ENCODE measurements around the gene PRXL2B. TPM values are rescaled to one million over a fixed set of nuclear protein-coding genes. Genes with fewer than 3 reads are reported as not detected.

Gene PRXL2B
- total and polyA plus RNA-seq, 12 donors, result 3.7 to 12.0 (median 5.4) TPM

DNA sequence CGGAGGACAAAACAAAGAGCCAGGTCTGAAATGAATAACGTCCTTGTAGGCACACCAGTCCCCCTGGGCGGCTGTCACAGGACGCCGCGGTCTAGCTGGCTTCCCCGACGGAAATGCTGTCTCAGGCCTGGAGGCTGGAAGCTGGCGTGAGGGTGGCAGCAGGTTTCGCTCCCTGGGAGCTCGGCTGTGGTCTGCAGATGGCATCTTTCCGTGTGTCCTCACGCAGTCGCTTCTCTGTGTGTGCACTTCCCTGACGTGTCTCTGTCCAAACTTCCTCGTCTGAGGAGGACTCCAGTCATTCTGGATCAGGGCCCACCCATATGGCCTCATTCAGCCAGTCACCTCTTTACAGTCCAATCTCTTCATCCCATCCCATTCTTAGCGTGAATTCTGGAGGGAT, 16.2 kb upstream of the PRXL2B start:
- H3K27me3 ChIP-seq, result peaks cover 0 to 13% (median 0%) of the 10 kb centered on the region in 7 donors
- H3K4me1 ChIP-seq, result peaks cover 0 to under 1% (median 0%) of the 10 kb centered on the region in 9 donors
- WGBS, 2 donors, result 88 to 89% methylated on average over 17 of the region's 17 CpGs
- no peak overlapping the region for H3K27ac ChIP-seq
- TF ChIP-seq, protein P1, sequence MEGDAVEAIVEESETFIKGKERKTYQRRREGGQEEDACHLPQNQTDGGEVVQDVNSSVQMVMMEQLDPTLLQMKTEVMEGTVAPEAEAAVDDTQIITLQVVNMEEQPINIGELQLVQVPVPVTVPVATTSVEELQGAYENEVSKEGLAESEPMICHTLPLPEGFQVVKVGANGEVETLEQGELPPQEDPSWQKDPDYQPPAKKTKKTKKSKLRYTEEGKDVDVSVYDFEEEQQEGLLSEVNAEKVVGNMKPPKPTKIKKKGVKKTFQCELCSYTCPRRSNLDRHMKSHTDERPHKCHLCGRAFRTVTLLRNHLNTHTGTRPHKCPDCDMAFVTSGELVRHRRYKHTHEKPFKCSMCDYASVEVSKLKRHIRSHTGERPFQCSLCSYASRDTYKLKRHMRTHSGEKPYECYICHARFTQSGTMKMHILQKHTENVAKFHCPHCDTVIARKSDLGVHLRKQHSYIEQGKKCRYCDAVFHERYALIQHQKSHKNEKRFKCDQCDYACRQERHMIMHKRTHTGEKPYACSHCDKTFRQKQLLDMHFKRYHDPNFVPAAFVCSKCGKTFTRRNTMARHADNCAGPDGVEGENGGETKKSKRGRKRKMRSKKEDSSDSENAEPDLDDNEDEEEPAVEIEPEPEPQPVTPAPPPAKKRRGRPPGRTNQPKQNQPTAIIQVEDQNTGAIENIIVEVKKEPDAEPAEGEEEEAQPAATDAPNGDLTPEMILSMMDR (IDR thresholded peaks at IDR 0.05), result no peak
- no peak overlapping the region for H3K4me3 ChIP-seq
- no peaks in the 10 kb centered on the region for H3K36me3 ChIP-seq
- no peak for DNase-seq
- intact Hi-C loops (cut with DNase I), result no loop called here
- no peak for ATAC-seq
- peaks cover 0 to 11% (median 0%) of the 10 kb centered on the region in 11 donors for H3K9me3 ChIP-seq

DNA sequence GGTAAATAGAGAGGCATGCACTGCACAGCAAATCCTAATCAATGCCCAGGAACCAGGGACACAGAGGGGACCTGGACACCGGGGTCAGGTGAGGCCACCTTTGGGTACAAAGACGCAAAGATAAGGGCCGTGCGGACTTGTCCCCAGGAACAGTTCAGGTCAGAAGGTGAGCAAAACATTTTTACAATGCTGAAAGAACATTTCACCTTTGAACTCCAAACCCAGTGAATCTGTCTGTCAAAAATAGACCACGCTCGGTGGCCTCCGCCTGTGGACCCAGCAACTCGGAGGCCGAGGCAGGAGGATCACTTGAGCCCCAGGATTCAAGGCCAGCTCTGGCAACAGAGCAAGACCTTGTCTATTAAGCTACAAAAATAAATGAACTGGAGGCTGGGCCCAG, 15.2 kb upstream of the PRXL2B start:
- H3K4me1 ChIP-seq, result peaks cover 3 to 10% (median 9%) of the 10 kb centered on the region in 9 donors
- TF ChIP-seq, protein P1 (IDR thresholded peaks at IDR 0.05), result no peak
- H3K36me3 ChIP-seq, result no peaks in the 10 kb centered on the region
- H3K9me3 ChIP-seq, result peaks cover 0 to 11% (median 0%) of the 10 kb centered on the region in 11 donors
- ATAC-seq (no peak), DNase-seq (no peak)
- H3K27ac ChIP-seq, result no peak overlapping the region
- H3K4me3 ChIP-seq, result no peak overlapping the region
- WGBS, 2 donors, result 90 to 96% methylated on average over 9 of the region's 9 CpGs
- intact Hi-C loops (cut with DNase I), result no loop called here
- H3K27me3 ChIP-seq, result peaks cover 0 to 12% (median 0%) of the 10 kb centered on the region in 7 donors

DNA sequence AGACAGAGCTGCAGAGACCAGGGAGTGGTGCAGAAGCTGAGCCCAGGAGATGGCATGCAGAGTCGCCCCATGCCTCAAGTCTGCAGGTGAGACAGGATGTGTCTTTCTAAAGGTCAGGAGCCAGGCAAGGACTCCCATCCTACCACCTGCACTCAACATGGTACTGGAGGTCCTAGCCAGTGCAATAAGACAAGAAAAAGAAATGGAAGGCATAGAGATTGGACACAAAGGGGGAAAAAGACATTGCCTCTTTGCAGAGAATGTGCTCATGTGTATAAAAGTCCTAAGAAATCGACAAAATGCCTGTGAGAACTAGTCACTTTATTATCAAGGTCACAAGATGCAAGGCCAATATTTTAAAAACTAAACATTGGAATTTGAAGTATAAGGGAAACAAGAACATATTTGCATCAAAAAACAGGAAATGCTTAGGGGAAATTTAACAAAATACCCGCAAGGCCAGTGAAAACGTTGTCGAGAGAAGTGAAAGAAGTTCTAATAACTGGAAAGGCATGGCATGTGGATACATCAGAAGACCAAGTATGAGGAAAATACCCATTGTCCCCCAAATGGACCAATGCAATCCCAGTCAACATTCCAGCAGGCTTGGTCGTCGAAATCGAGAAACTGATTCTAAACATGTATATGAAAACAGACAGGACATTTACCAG, 13.2 kb upstream of the PRXL2B start:
- Histone ChIP-seq H3K36me3 (no peaks in the 10 kb centered on the region), H3K27ac (no peak overlapping the region), H3K27me3 (peaks cover 0 to 3% (median 0%) of the 10 kb centered on the region in 7 donors), H3K4me1 (peaks cover 7 to 29% (median 22%) of the 10 kb centered on the region in 9 donors), H3K9me3 (peaks cover 0 to 11% (median 0%) of the 10 kb centered on the region in 11 donors), H3K4me3 (no peak overlapping the region)
- no peak for ATAC-seq
- intact Hi-C loops (cut with DNase I), result no loop called here
- TF ChIP-seq, protein P1 (IDR thresholded peaks at IDR 0.05), result no peak
- DNase-seq, result no peak
- WGBS, 2 donors, result 86 to 87% methylated on average over 8 of the region's 8 CpGs

DNA sequence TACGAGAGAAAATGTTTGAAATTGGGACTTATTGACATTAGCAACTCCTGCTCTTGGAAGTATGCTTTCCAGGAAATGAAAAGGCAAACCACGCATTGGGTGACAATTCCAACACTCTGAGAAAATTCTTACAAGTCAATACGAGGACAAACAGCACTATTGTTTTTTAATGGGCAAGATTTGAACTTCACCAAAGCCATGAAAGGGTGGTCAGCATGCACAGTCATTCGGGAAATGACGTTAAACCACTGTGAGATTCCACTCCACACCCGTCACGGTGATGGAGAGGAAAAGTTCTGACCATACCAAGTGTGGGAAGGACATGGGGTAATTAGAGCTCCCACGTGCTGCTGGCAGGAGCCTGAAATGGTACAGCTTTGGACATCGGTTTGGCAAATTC, 12.2 kb upstream of the PRXL2B start:
- H3K27me3 ChIP-seq, result peaks cover 0 to under 1% (median 0%) of the 10 kb centered on the region in 7 donors
- H3K9me3 ChIP-seq, result peaks cover 0 to 11% (median 0%) of the 10 kb centered on the region in 11 donors
- H3K4me1 ChIP-seq, result peaks cover 7 to 38% (median 29%) of the 10 kb centered on the region in 9 donors
- DNase-seq (no peak), ATAC-seq (no peak)
- H3K36me3 ChIP-seq, result no peaks in the 10 kb centered on the region
- no peak overlapping the region for H3K27ac ChIP-seq
- no peak overlapping the region for H3K4me3 ChIP-seq
- WGBS, 2 donors, result 78 to 82% methylated on average over 9 of the region's 9 CpGs
- TF ChIP-seq, protein P1 (IDR thresholded peaks at IDR 0.05), result no peak
- intact Hi-C loops (cut with DNase I), result loop anchor here in 1 of 10 donors (2.0 kb wide), 1 partner anchor 16 kb away; no protein-coding TSS in a partner anchor

Measured in heart right ventricle (tissue), 16 donors.